Dendritic cell treated with granulocyte-macrophage colony-stimulating factor and Interleukin-4, amounts not matched to agents 40 ng/mL and 50 ng/mL, for 4 days (primary cell): ENCODE data around the gene S1PR3.

Experiments used
- H3K27ac Mint-ChIP-seq: one replicate; pipeline ENCODE4 v1.8.0; 2022; ENCODE audit warnings: mild to moderate bottlenecking, mixed read lengths
- H3K27me3 Mint-ChIP-seq: one replicate; pipeline ENCODE4 v1.8.0; 2022; ENCODE audit warnings: mild to moderate bottlenecking, mixed read lengths
- H3K36me3 Mint-ChIP-seq: one replicate; pipeline ENCODE4 v1.8.0; 2022; ENCODE audit warnings: low read depth, mixed read lengths
- H3K4me1 Mint-ChIP-seq: one replicate; pipeline ENCODE4 v1.8.0; 2022; ENCODE audit warnings: low read depth, mixed read lengths
- H3K4me3 Mint-ChIP-seq: one replicate; pipeline ENCODE4 v1.8.0; 2022; ENCODE audit warnings: mild to moderate bottlenecking, moderate library complexity, mixed read lengths
- H3K9me3 Mint-ChIP-seq: one replicate; pipeline ENCODE4 v1.8.0; 2022; ENCODE audit warnings: mixed read lengths
- intact Hi-C: fragments of 100-400 bp; cut with micrococcal nuclease; formaldehyde crosslinking; loops from one replicate; pipeline ENCODE4 v1.15.0; 2022

Gene S1PR3

GRCh38 chr9:88990729-88991065 lies 571 bp upstream of the S1PR3 start:
- peaks cover 26% of the 10 kb centered on the region for H3K27me3 Mint-ChIP-seq

GRCh38 chr9:88992556-88992955 lies 1.3 kb downstream of the S1PR3 start:
- H3K27ac Mint-ChIP-seq, result no peak overlapping the region
- no peak overlapping the region for H3K4me3 Mint-ChIP-seq
- H3K4me1 Mint-ChIP-seq, result peaks cover 65% of the 10 kb centered on the region
- H3K27me3 Mint-ChIP-seq, result peaks cover 20% of the 10 kb centered on the region
- intact Hi-C loops, result no loop called here
- H3K36me3 Mint-ChIP-seq, result peaks cover 5% of the 10 kb centered on the region
- no peaks in the 10 kb centered on the region for H3K9me3 Mint-ChIP-seq

More at GRCh38 chr9:88990729-88991065, 571 bp upstream of the S1PR3 start:
- Mint-ChIP-seq H3K27ac (no peak overlapping the region), H3K4me1 (peaks cover 68% of the 10 kb centered on the region), H3K36me3 (peaks cover 5% of the 10 kb centered on the region), H3K4me3 (peak overlapping the region; percentile 79), H3K9me3 (no peaks in the 10 kb centered on the region)
- intact Hi-C loops, result no loop called here

- Mint-ChIP-seq H3K4me3 (no peak overlapping the region), H3K36me3 (peaks cover 5% of the 10 kb centered on the region), H3K4me1 (peaks cover 62% of the 10 kb centered on the region), H3K27ac (no peak overlapping the region), H3K9me3 (no peaks in the 10 kb centered on the region), H3K27me3 (peaks cover 20% of the 10 kb centered on the region)
- intact Hi-C loops, result no loop called here
These were observed 2.1 kb downstream of the S1PR3 start for GRCh38 chr9:88993327-88993726.

GRCh38 chr9:88993871-88994460 lies 2.7 kb downstream of the S1PR3 start:
- Mint-ChIP-seq H3K27ac (no peak overlapping the region), H3K36me3 (peaks cover 5% of the 10 kb centered on the region), H3K4me1 (peaks cover 61% of the 10 kb centered on the region), H3K4me3 (no peak overlapping the region), H3K27me3 (peaks cover 20% of the 10 kb centered on the region), H3K9me3 (no peaks in the 10 kb centered on the region)
- intact Hi-C loops, result no loop called here

GRCh38 chr9:88994469-88995199 lies 3.4 kb downstream of the S1PR3 start:
- intact Hi-C loops, result no loop called here
- Mint-ChIP-seq H3K27me3 (peaks cover 20% of the 10 kb centered on the region), H3K4me3 (no peak overlapping the region), H3K36me3 (peaks cover 5% of the 10 kb centered on the region), H3K9me3 (no peaks in the 10 kb centered on the region), H3K4me1 (peaks cover 55% of the 10 kb centered on the region), H3K27ac (no peak overlapping the region)

GRCh38 chr9:88995200-88995577 lies 3.9 kb downstream of the S1PR3 start:
- H3K36me3 Mint-ChIP-seq, result peaks cover 5% of the 10 kb centered on the region
- peaks cover 18% of the 10 kb centered on the region for H3K27me3 Mint-ChIP-seq
- no peak overlapping the region for H3K27ac Mint-ChIP-seq
- peaks cover 49% of the 10 kb centered on the region for H3K4me1 Mint-ChIP-seq
- intact Hi-C loops, result no loop called here
- no peaks in the 10 kb centered on the region for H3K9me3 Mint-ChIP-seq
- H3K4me3 Mint-ChIP-seq, result no peak overlapping the region

- H3K27ac Mint-ChIP-seq, result no peak overlapping the region
- H3K4me3 Mint-ChIP-seq, result no peak overlapping the region
- H3K27me3 Mint-ChIP-seq, result peaks cover 15% of the 10 kb centered on the region
- H3K4me1 Mint-ChIP-seq, result peaks cover 45% of the 10 kb centered on the region
- H3K9me3 Mint-ChIP-seq, result no peaks in the 10 kb centered on the region
- H3K36me3 Mint-ChIP-seq, result peaks cover 5% of the 10 kb centered on the region
- intact Hi-C loops, result no loop called here
These were observed 4.4 kb downstream of the S1PR3 start for GRCh38 chr9:88995627-88996026.

- Mint-ChIP-seq H3K27ac (no peak overlapping the region), H3K4me3 (no peak overlapping the region), H3K36me3 (peaks cover 5% of the 10 kb centered on the region), H3K4me1 (peaks cover 50% of the 10 kb centered on the region), H3K27me3 (peaks cover 11% of the 10 kb centered on the region), H3K9me3 (no peaks in the 10 kb centered on the region)
- intact Hi-C loops, result no loop called here
These were observed 5.0 kb downstream of the S1PR3 start for GRCh38 chr9:88996046-88996920.

GRCh38 chr9:88996921-88997235 lies 5.6 kb downstream of the S1PR3 start:
- H3K4me1 Mint-ChIP-seq, result peaks cover 45% of the 10 kb centered on the region
- H3K36me3 Mint-ChIP-seq, result peaks cover 9% of the 10 kb centered on the region
- H3K27me3 Mint-ChIP-seq, result peaks cover 5% of the 10 kb centered on the region
- no peak overlapping the region for H3K4me3 Mint-ChIP-seq
- H3K27ac Mint-ChIP-seq, result no peak overlapping the region
- intact Hi-C loops, result no loop called here
- no peaks in the 10 kb centered on the region for H3K9me3 Mint-ChIP-seq

GRCh38 chr9:88997646-88998045 lies 6.4 kb downstream of the S1PR3 start:
- H3K4me3 Mint-ChIP-seq, result no peak overlapping the region
- no peaks in the 10 kb centered on the region for H3K9me3 Mint-ChIP-seq
- no peak overlapping the region for H3K27ac Mint-ChIP-seq
- H3K36me3 Mint-ChIP-seq, result peaks cover 12% of the 10 kb centered on the region
- no peaks in the 10 kb centered on the region for H3K27me3 Mint-ChIP-seq
- H3K4me1 Mint-ChIP-seq, result peaks cover 37% of the 10 kb centered on the region
- intact Hi-C loops, result no loop called here

GRCh38 chr9:88998503-88998902 lies 7.2 kb downstream of the S1PR3 start:
- intact Hi-C loops, result no loop called here
- Mint-ChIP-seq H3K4me3 (no peak overlapping the region), H3K27me3 (no peaks in the 10 kb centered on the region), H3K36me3 (peaks cover 12% of the 10 kb centered on the region), H3K4me1 (peaks cover 33% of the 10 kb centered on the region), H3K9me3 (no peaks in the 10 kb centered on the region), H3K27ac (no peak overlapping the region)

GRCh38 chr9:88998911-88999310 lies 7.6 kb downstream of the S1PR3 start:
- intact Hi-C loops, result no loop called here
- Mint-ChIP-seq H3K36me3 (peaks cover 12% of the 10 kb centered on the region), H3K9me3 (no peaks in the 10 kb centered on the region), H3K4me3 (no peak overlapping the region), H3K27me3 (no peaks in the 10 kb centered on the region), H3K27ac (no peak overlapping the region), H3K4me1 (peaks cover 29% of the 10 kb centered on the region)

- Mint-ChIP-seq H3K4me3 (no peak overlapping the region), H3K27ac (no peak overlapping the region), H3K27me3 (no peaks in the 10 kb centered on the region), H3K36me3 (peaks cover 10% of the 10 kb centered on the region), H3K4me1 (peaks cover 14% of the 10 kb centered on the region), H3K9me3 (no peaks in the 10 kb centered on the region)
- intact Hi-C loops, result loop anchor here (5.0 kb wide), 1 partner anchor 338 kb away; no protein-coding TSS in a partner anchor
These were observed 9.1 kb downstream of the S1PR3 start for GRCh38 chr9:89000371-89000781.
